K562 (cell line): ENCODE measurements around the gene LRIT1. TPM values are rescaled to one million over a fixed set of nuclear protein-coding genes. Genes with fewer than 3 reads are reported as not detected.

ENCODE experiments used
- ADNP ChIP-seq: fragments of 200-800 bp; sonication (Bioruptor generic); IDR thresholded peaks from 2 replicates; pipeline ENCODE4 v1.6.1; 2016; ENCODE audit warnings: missing genetic modification characterization, missing compliant biosample characterization
- BHLHE40 ChIP-seq: IDR thresholded peaks from 2 replicates; pipeline ENCODE4 v1.6.1; 2011; ENCODE audit warnings: low read length, improper control_type of control experiment
- EGR1 ChIP-seq: fragments of 450-650 bp; conservative IDR thresholded peaks from 2 replicates; pipeline ENCODE4 v1.6.1; 2017; ENCODE audit warnings: mild to moderate bottlenecking
- FOXP4 ChIP-seq: sonication (generic); formaldehyde crosslinking; IDR thresholded peaks from 2 replicates; pipeline ENCODE4 v1.8.0; 2022; ENCODE audit warnings: mild to moderate bottlenecking, missing genetic modification reagents, borderline replicate concordance
- GABPB1 ChIP-seq: sonication (generic); formaldehyde crosslinking; IDR thresholded peaks from 2 replicates; pipeline ENCODE4 v1.8.0; 2022; ENCODE audit warnings: mild to moderate bottlenecking, missing genetic modification reagents
- HMGXB4 ChIP-seq: sonication (generic); formaldehyde crosslinking; IDR thresholded peaks from 2 replicates; pipeline ENCODE4 v1.8.1; 2023; ENCODE audit warnings: mild to moderate bottlenecking, missing genetic modification reagents
- HNRNPL ChIP-seq: fragments of 200-400 bp; formaldehyde crosslinking; IDR thresholded peaks from 2 replicates; pipeline ENCODE4 v1.6.1; 2017; ENCODE audit warnings: low read depth, mild to moderate bottlenecking, low read length
- HSF4 ChIP-seq: fragments of 250-450 bp; sonication (Bioruptor Pico); IDR thresholded peaks from 2 replicates; pipeline ENCODE4 v2.1.2; 2022; ENCODE audit warnings: mild to moderate bottlenecking, moderate library complexity, borderline replicate concordance
- JUN ChIP-seq, 2 experiments: sonication (generic) in 1 of 2; formaldehyde crosslinking in 1 of 2; IDR thresholded peaks; 2 replicates each; pipeline versions ENCODE4 v1.6.1 to v1.8.0; 2012 to 2022; ENCODE audit warnings: borderline replicate concordance in 2 of 2, mild to moderate bottlenecking in 2 of 2, improper control_type of control experiment in 1 of 2, low read depth in 1 of 2, low read length in 1 of 2, missing genetic modification reagents in 1 of 2
- KAT7 ChIP-seq: sonication (generic); formaldehyde crosslinking; IDR thresholded peaks from 2 replicates; pipeline ENCODE4 v1.8.0; 2022; ENCODE audit warnings: missing genetic modification reagents, mild to moderate bottlenecking, borderline replicate concordance
- L3MBTL2 ChIP-seq: fragments of 450-650 bp; IDR thresholded peaks from 2 replicates; pipeline ENCODE4 v1.6.1; 2016; ENCODE audit warnings: mild to moderate bottlenecking, moderate library complexity
- MIER1 ChIP-seq: fragments of 450-650 bp; IDR thresholded peaks from 2 replicates; pipeline ENCODE4 v1.6.1; 2016; ENCODE audit warnings: antibody characterized with exemption, mild to moderate bottlenecking, low read depth
- MYBL2 ChIP-seq, 2 experiments: fragments of 450-650 bp in 1 of 2; sonication (generic) in 1 of 2; formaldehyde crosslinking in 1 of 2; IDR thresholded peaks; 2 replicates each; pipeline versions ENCODE4 v1.6.1 to v1.8.1; 2017 to 2022; ENCODE audit warnings: borderline replicate concordance in 1 of 2, inconsistent platforms in 1 of 2, low read depth in 1 of 2, mild to moderate bottlenecking in 1 of 2, missing genetic modification reagents in 1 of 2, moderate library complexity in 1 of 2
- NCOA4 ChIP-seq: fragments of 450-650 bp; IDR thresholded peaks from 2 replicates; pipeline ENCODE4 v1.6.1; 2018; ENCODE audit warnings: mild to moderate bottlenecking; ENCODE audit not compliant: partially characterized antibody
- RBM39 ChIP-seq: fragments of 200-400 bp; formaldehyde crosslinking; optimal IDR thresholded peaks from 2 replicates; pipeline ENCODE3; 2018; ENCODE audit warnings: low read depth, low read length
- SREBF2 ChIP-seq: sonication (generic); formaldehyde crosslinking; IDR thresholded peaks from 2 replicates; pipeline ENCODE4 v1.4.0; 2020; ENCODE audit warnings: mild to moderate bottlenecking, missing genetic modification reagents
- ZBTB5 ChIP-seq: fragments of 450-650 bp; IDR thresholded peaks from 2 replicates; pipeline ENCODE4 v1.6.1; 2017; ENCODE audit warnings: antibody characterized with exemption
- ZNF740 ChIP-seq, 3 experiments: fragments of 200-800 bp in 1 of 3; sonication (Bioruptor generic) in 1 of 3; sonication (generic) in 1 of 3; formaldehyde crosslinking in 1 of 3; IDR thresholded peaks; 2 replicates each; pipeline versions ENCODE4 v1.6.1 to v1.8.0; 2016 to 2022; ENCODE audit warnings: mild to moderate bottlenecking in 2 of 3, missing compliant biosample characterization in 2 of 3, missing genetic modification characterization in 2 of 3, missing genetic modification reagents in 1 of 3
- ZNF76 ChIP-seq: fragments of 250-450 bp; sonication (Bioruptor Pico); IDR thresholded peaks from 2 replicates; pipeline ENCODE4 v1.4.0; 2020; ENCODE audit warnings: mild to moderate bottlenecking, moderate library complexity, borderline replicate concordance
- polyA plus RNA-seq, 8 experiments: library from polyadenylated mRNA; depleted of rRNA in 4 of 8; stranded (reverse) in 5 of 8; unstranded in 3 of 8; fragments of >200 nt; fragmentation: Nextera tagmentation in 2 of 8; fragmentation: Illumina TruSeq in 1 of 8; extraction: Ambion mirVana in 2 of 8; extraction: Trizol in 1 of 8; gene quantifications; 2 replicates each; pipeline versions ENCODE4 v1.2.1 to v1.2.3, GENCODE V29; 2011 to 2014; ENCODE audit warnings: inconsistent platforms in 1 of 8, missing spikeins in 1 of 8
- total RNA-seq, 7 experiments: library from RNA; depleted of rRNA in 6 of 7; stranded (reverse); fragments of >200 nt in 6 of 7; fragmentation: Illumina TruSeq in 2 of 7; extraction: Trizol in 2 of 7; gene quantifications; 2 replicates each; pipeline versions ENCODE4 v1.2.1 to v1.2.3, GENCODE V29; 2011 to 2021; ENCODE audit warnings: low replicate concordance in 1 of 7

Gene LRIT1
- total and polyA plus RNA-seq, 9 of the 15 experiments (the other 6 are each of a cell fraction or from before 2014, with no cell fraction given), result not detected

- no peak for TF ChIP-seq ADNP (tag)
- no peak for TF ChIP-seq SREBF2 (CRISPR knock-in tag)
- TF ChIP-seq EGR1, result no peak; the same call in 1 of the 2 replicates
- peak; percentile 64; the same call in 1 of the 2 replicates for TF ChIP-seq GABPB1
- TF ChIP-seq RBM39, result no peak
- no peak for TF ChIP-seq ZBTB5
- TF ChIP-seq BHLHE40, result no peak
- TF ChIP-seq HMGXB4, result peak; percentile 83; the same call in 1 of the 2 replicates
- TF ChIP-seq JUN (IDR thresholded peaks at IDR 0.05; ENCODE audit: borderline replicate concordance, low read depth, low read length), result peak; percentile 58; the same call in 1 of the 2 replicates
- peak; percentile 90; the same call in 1 of the 2 replicates for TF ChIP-seq JUN (CRISPR knock-in tag; IDR thresholded peaks at IDR 0.05; ENCODE audit: borderline replicate concordance)
- TF ChIP-seq ZNF76 (CRISPR knock-in tag), result no peak
- peak; percentile 81; the same call in 1 of the 2 replicates for TF ChIP-seq KAT7
- TF ChIP-seq FOXP4 (CRISPR knock-in tag), result peak; percentile 92
- TF ChIP-seq MIER1, result no peak
- no peak for TF ChIP-seq HSF4 (CRISPR knock-in tag)
- no peak for TF ChIP-seq MYBL2 (IDR thresholded peaks at IDR 0.05; ENCODE audit: low read depth)
- no peak for TF ChIP-seq MYBL2 (CRISPR knock-in tag; IDR thresholded peaks at IDR 0.05; ENCODE audit: borderline replicate concordance)
- TF ChIP-seq NCOA4, result no peak
- TF ChIP-seq ZNF740 (CRISPR knock-in tag; IDR thresholded peaks at IDR 0.05), result peak; percentile 68; the same call in 1 of the 2 replicates
- no peak for TF ChIP-seq ZNF740 (tag; IDR thresholded peaks at IDR 0.05)
- peak; percentile 100 for TF ChIP-seq L3MBTL2
- TF ChIP-seq HNRNPL, result no peak
These were observed 15.4 kb upstream of the LRIT1 start (continued) for GRCh38 chr10:84256510-84257342.
